Neural crest cell (in vitro differentiated cells): ENCODE measurements around the gene GPR85. TPM values are rescaled to one million over a fixed set of nuclear protein-coding genes. Genes with fewer than 3 reads are reported as not detected.
A peak's percentile ranks its signal among the peaks of the same experiment; 100 is the strongest.
"Not testable (repeated sequence)": the region's sequence is repeated elsewhere in the genome, so short reads cannot be mapped to it uniquely, and the experiment has no call there.

Experiments used
- DNase-seq: peaks from one replicate; pipeline ENCODE4 v3.0.0; 2021; ENCODE audit warnings: low read depth, mixed read lengths, low spot score
- H3K27ac Mint-ChIP-seq: one replicate; pipeline ENCODE4 v1.8.0; 2021; ENCODE audit warnings: mild to moderate bottlenecking, mixed read lengths; ENCODE audit not compliant: unreplicated experiment
- H3K27me3 Mint-ChIP-seq: 2 replicates; pipeline ENCODE4 v1.8.0; 2021; ENCODE audit warnings: low read depth, mild to moderate bottlenecking, mixed read lengths
- H3K36me3 Mint-ChIP-seq: 2 replicates; pipeline ENCODE4 v1.8.0; 2021; ENCODE audit warnings: low read depth, mild to moderate bottlenecking, mixed read lengths
- H3K4me1 Mint-ChIP-seq: 2 replicates; pipeline ENCODE4 v1.8.0; 2021; ENCODE audit warnings: mixed read lengths
- H3K4me3 Mint-ChIP-seq: one replicate; pipeline ENCODE4 v1.8.0; 2021; ENCODE audit warnings: mild to moderate bottlenecking, mixed read lengths
- H3K9me3 Mint-ChIP-seq: 2 replicates; pipeline ENCODE4 v1.8.0; 2021; ENCODE audit warnings: mixed read lengths
- total RNA-seq: library from RNA; stranded (reverse); gene quantifications from 2 replicates; pipeline ENCODE4 v1.2.1, GENCODE V29; 2021
- TF ChIP-seq, protein P1 (sequence below): fragments of 200-600 bp; sonication (generic); conservative IDR thresholded peaks from 2 replicates; pipeline ENCODE4 v1.5.0; 2021; ENCODE audit warnings: antibody characterized with exemption, mild to moderate bottlenecking

The GPR85 gene
- total RNA-seq, 1 donor from 2014 or later: 2.5 TPM

DNA sequence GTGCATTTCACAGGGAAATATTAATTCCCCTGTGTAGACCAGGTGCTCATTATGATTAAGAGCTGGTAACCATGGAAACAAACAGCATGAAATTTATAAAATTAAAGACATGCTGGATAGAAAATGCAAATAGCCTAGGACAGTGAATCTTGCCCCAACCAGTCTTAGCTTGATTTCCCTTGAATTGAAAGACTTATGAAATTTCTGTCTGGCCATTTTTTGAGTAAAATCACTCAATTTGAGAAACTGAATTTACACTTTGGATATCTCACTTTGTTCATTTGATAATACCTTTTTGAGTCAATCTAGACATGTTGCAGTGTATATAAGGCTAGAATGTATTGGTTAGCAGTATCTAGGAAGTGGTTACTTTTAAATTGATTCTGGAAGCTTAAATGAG lies 36.1 kb upstream of the GPR85 start:
- peaks cover 13% of the 10 kb centered on the region for H3K4me1 Mint-ChIP-seq
- H3K27me3 Mint-ChIP-seq: no peaks in the 10 kb centered on the region
- TF ChIP-seq, protein P1, sequence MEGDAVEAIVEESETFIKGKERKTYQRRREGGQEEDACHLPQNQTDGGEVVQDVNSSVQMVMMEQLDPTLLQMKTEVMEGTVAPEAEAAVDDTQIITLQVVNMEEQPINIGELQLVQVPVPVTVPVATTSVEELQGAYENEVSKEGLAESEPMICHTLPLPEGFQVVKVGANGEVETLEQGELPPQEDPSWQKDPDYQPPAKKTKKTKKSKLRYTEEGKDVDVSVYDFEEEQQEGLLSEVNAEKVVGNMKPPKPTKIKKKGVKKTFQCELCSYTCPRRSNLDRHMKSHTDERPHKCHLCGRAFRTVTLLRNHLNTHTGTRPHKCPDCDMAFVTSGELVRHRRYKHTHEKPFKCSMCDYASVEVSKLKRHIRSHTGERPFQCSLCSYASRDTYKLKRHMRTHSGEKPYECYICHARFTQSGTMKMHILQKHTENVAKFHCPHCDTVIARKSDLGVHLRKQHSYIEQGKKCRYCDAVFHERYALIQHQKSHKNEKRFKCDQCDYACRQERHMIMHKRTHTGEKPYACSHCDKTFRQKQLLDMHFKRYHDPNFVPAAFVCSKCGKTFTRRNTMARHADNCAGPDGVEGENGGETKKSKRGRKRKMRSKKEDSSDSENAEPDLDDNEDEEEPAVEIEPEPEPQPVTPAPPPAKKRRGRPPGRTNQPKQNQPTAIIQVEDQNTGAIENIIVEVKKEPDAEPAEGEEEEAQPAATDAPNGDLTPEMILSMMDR: no peak
- H3K4me3 Mint-ChIP-seq: peak overlapping the region; percentile 36
- H3K36me3 Mint-ChIP-seq: peaks cover under 1% of the 10 kb centered on the region
- no peak for DNase-seq
- no peaks in the 10 kb centered on the region for H3K9me3 Mint-ChIP-seq
- H3K27ac Mint-ChIP-seq: no peak overlapping the region

DNA sequence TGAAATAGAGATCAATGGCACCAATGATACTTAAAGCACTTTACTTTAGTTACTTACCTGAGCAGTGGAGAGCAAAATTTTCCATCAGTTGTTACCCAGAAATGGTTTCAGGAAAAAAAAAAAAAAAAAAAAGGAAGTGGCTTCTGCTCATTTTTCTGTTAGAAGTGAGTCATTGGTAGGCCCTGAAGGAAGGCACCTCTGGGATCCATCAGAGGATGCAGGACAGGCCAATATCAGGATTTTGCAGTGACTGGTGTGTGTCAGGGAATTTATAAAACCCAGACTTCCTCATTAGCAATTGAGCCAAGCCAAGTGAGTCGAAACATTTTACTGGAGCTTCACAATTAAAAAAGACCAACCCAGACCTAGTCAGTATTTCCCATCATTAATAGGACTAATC lies 34.0 kb upstream of the GPR85 start:
- H3K36me3 Mint-ChIP-seq: peaks cover 7% of the 10 kb centered on the region
- H3K4me1 Mint-ChIP-seq: peaks cover 22% of the 10 kb centered on the region
- no peak for DNase-seq
- TF ChIP-seq, protein P1: no peak
- no peak overlapping the region for H3K4me3 Mint-ChIP-seq
- no peak overlapping the region for H3K27ac Mint-ChIP-seq
- H3K27me3 Mint-ChIP-seq: no peaks in the 10 kb centered on the region
- H3K9me3 Mint-ChIP-seq: no peaks in the 10 kb centered on the region

DNA sequence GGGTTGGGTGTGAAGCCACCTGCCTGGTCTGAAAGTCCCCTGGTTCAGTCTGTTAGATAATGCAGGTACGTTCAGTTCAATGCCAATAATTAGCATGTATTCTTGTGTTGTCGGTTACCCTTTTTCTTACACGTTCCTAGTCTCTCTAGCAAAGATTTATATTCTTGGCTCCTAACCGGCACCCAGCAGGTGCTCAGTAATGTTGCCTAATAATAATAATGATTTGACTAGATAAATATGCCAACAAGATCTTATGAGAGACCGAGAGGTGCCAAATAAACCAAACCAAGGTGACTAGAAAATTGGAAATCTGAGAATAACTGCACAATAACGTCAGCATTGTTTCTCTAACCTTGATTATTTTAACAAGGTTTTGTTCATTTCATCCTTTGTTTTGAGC lies 32.8 kb upstream of the GPR85 start:
- H3K4me3 Mint-ChIP-seq: peak overlapping the region; percentile 91

DNA sequence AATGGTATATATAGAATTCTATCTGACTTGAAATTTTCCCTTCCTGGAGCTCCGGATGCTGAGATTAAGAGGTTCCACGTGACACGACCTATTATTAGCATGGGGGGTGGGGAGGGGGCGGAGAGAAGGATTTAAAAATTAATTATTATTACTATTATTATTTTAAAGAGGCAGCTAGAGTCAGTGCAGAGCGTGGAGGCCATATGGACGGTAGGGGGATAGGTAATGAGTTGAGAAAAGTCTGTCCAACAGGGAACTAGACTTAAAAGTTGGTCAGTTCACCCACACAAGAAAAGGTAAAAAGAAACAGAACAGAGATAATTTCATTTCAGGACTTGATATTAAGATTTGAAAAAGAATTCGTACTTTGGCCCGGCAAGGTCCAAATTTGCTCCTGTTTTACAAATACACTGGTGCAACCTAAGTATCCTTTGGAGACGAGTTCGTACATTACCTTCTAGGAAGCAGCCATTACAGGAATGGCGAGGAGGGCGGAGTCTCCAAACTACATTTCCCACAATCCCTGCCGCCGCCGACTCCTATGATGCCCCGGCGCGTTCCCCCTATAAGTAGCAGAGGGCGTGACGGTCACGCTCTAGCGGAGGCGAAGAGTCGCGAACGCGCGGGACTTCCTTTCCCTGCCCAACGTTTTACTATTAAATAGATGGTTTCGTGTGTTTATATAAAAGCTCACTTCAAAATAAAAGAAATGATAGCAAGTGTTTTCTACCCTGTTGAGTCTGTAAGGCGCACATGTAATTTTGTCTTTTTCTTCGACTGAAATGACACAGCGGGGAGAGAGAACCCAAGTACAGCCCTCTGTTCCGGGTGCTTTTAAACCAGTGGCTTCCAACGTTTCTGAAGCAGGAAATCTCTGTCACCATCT lies 31.7 kb upstream of the GPR85 start, which contains the start of gene SMIM30:
Gene SMIM30, minus strand, starts transcription at position 481 of the 886 bp plus-strand sequence. CDS start 976 bp downstream, outside the sequence.
- TF ChIP-seq, protein P1: peak; percentile 24
- peaks cover 22% of the 10 kb centered on the region for H3K4me1 Mint-ChIP-seq
- H3K27ac Mint-ChIP-seq: peak within 1 kb of the TSS; percentile 90
- no peaks in the 10 kb centered on the region for H3K27me3 Mint-ChIP-seq
- no peaks in the 10 kb centered on the region for H3K9me3 Mint-ChIP-seq
- H3K36me3 Mint-ChIP-seq: peaks cover 14% of the 10 kb centered on the region
- peak; percentile 80 for DNase-seq
- H3K4me3 Mint-ChIP-seq: peak within 1 kb of the TSS; percentile 91

More for the DNA sequence above, 32.8 kb upstream of the GPR85 start:
- DNase-seq: no peak
- TF ChIP-seq, protein P1: no peak
- Mint-ChIP-seq H3K36me3 (peaks cover 7% of the 10 kb centered on the region), H3K9me3 (no peaks in the 10 kb centered on the region), H3K27ac (no peak overlapping the region), H3K4me1 (peaks cover 22% of the 10 kb centered on the region), H3K27me3 (no peaks in the 10 kb centered on the region)

DNA sequence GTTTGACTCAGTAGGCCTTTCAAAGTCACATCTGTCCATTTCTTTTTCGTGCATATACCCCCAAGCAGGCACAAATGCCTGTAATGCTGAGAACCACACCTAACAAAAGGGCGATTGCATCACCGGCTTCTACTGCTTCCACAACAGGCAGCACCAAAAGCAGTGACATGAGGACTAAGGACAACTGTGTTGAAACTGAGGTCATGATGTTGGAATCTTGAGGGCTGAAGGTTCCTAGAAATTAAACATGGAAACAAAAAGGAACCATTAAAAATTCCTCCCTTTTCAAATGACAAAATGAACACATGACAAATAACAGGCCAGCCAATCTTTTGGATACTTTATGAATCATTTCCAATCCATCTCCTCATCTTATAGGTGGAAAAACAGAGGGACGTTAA lies 30.7 kb upstream of the GPR85 start:
- Mint-ChIP-seq H3K4me3 (peak overlapping the region; percentile 91), H3K4me1 (peaks cover 22% of the 10 kb centered on the region), H3K27ac (peak overlapping the region; percentile 90), H3K36me3 (peaks cover 15% of the 10 kb centered on the region)
- not testable (repeated sequence) for H3K9me3 Mint-ChIP-seq, H3K27me3 Mint-ChIP-seq, DNase-seq

DNA sequence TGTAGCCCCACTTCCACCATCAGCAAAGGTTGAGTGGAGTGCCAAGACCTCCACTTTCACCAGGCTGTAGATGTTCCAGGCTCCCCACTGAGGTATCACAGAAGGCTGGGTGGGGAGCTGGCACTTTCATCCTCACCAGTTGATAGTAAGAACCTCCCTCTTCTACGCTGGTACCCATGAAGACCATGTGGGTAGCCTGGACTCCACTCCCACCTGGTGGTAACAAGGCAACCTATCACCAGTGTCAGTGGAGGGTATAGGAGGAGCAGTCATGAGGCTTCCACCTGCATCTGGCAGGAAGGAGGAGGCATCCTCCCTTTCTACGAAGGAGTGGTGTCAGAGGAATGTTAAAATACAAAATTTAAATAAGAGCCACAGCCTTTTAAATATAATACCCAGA lies 27.3 kb upstream of the GPR85 start:
- H3K4me3 Mint-ChIP-seq: peak overlapping the region; percentile 3
- H3K9me3 Mint-ChIP-seq: no peaks in the 10 kb centered on the region
- H3K4me1 Mint-ChIP-seq: peaks cover 18% of the 10 kb centered on the region
- no peak for DNase-seq
- H3K27ac Mint-ChIP-seq: no peak overlapping the region
- H3K27me3 Mint-ChIP-seq: no peaks in the 10 kb centered on the region
- peaks cover 18% of the 10 kb centered on the region for H3K36me3 Mint-ChIP-seq
- TF ChIP-seq, protein P1: no peak
